Neural crest cell (in vitro differentiated cells): Measurements from ENCODE around the gene SLC9A8. TPM values are rescaled to one million over a fixed set of nuclear protein-coding genes. Genes with fewer than 3 reads are reported as not detected.
A peak's percentile ranks its signal among the peaks of the same experiment; 100 is the strongest.

ENCODE experiments used
- DNase-seq: peaks from one replicate; pipeline ENCODE4 v3.0.0; 2021; ENCODE audit warnings: low read depth, mixed read lengths, low spot score
- H3K27ac Mint-ChIP-seq: one replicate; pipeline ENCODE4 v1.8.0; 2021; ENCODE audit warnings: mild to moderate bottlenecking, mixed read lengths; ENCODE audit not compliant: unreplicated experiment
- H3K27me3 Mint-ChIP-seq: 2 replicates; pipeline ENCODE4 v1.8.0; 2021; ENCODE audit warnings: low read depth, mild to moderate bottlenecking, mixed read lengths
- H3K36me3 Mint-ChIP-seq: 2 replicates; pipeline ENCODE4 v1.8.0; 2021; ENCODE audit warnings: low read depth, mild to moderate bottlenecking, mixed read lengths
- H3K4me1 Mint-ChIP-seq: 2 replicates; pipeline ENCODE4 v1.8.0; 2021; ENCODE audit warnings: mixed read lengths
- H3K4me3 Mint-ChIP-seq: one replicate; pipeline ENCODE4 v1.8.0; 2021; ENCODE audit warnings: mild to moderate bottlenecking, mixed read lengths
- H3K9me3 Mint-ChIP-seq: 2 replicates; pipeline ENCODE4 v1.8.0; 2021; ENCODE audit warnings: mixed read lengths
- total RNA-seq: library from RNA; stranded (reverse); gene quantifications from 2 replicates; pipeline ENCODE4 v1.2.1, GENCODE V29; 2021
- TF ChIP-seq, protein P1 (sequence below): fragments of 200-600 bp; sonication (generic); conservative IDR thresholded peaks from 2 replicates; pipeline ENCODE4 v1.5.0; 2021; ENCODE audit warnings: antibody characterized with exemption, mild to moderate bottlenecking

SLC9A8 gene
- total RNA-seq, 1 donor from 2014 or later, result 9.7 TPM

DNA sequence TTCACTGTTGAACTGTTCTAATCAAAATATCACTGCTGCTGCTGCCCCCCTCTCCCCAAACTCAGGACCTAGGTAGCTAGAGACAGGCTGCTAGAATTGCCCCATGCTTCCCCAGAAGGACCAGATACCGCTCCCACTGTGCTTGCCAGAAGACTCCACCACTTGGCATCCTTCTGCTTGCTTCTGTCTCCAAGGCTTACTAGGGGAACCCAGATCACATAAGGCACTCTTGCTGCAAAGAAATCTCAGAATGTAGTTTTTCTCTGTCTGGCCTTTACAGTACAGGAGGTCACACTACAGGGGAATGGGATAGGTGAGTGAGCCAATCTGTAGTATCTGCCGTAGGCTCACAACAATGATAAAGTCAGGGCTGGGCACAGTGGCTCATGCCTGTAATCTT lies 21.5 kb upstream of the SLC9A8 start:
- DNase-seq, result no peak
- no peak overlapping the region for H3K27ac Mint-ChIP-seq
- no peaks in the 10 kb centered on the region for H3K36me3 Mint-ChIP-seq
- H3K9me3 Mint-ChIP-seq, result no peaks in the 10 kb centered on the region
- no peak overlapping the region for H3K4me3 Mint-ChIP-seq
- TF ChIP-seq, protein P1, sequence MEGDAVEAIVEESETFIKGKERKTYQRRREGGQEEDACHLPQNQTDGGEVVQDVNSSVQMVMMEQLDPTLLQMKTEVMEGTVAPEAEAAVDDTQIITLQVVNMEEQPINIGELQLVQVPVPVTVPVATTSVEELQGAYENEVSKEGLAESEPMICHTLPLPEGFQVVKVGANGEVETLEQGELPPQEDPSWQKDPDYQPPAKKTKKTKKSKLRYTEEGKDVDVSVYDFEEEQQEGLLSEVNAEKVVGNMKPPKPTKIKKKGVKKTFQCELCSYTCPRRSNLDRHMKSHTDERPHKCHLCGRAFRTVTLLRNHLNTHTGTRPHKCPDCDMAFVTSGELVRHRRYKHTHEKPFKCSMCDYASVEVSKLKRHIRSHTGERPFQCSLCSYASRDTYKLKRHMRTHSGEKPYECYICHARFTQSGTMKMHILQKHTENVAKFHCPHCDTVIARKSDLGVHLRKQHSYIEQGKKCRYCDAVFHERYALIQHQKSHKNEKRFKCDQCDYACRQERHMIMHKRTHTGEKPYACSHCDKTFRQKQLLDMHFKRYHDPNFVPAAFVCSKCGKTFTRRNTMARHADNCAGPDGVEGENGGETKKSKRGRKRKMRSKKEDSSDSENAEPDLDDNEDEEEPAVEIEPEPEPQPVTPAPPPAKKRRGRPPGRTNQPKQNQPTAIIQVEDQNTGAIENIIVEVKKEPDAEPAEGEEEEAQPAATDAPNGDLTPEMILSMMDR, result no peak
- no peaks in the 10 kb centered on the region for H3K27me3 Mint-ChIP-seq
- H3K4me1 Mint-ChIP-seq, result peaks cover 4% of the 10 kb centered on the region

DNA sequence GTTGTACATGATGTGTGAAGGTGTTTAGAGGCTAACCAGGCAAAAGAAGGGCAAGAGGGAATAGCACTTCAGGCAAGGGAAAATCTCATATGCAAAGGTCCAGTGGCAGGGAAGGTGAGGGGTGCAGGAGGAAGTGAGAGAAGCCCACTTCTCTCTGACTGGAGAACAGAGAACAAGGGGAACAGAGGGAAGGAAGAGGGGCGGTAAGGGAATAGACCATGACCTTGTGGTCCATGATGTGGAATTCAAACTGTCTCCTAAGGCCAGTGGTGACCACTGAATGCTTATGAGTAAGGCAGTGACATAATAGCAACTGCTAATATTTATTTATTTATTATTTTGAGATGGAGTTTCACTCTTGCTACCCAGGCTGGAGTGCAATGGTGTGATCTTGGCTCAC lies 20.6 kb upstream of the SLC9A8 start:
- no peaks in the 10 kb centered on the region for H3K36me3 Mint-ChIP-seq
- no peaks in the 10 kb centered on the region for H3K9me3 Mint-ChIP-seq
- no peak overlapping the region for H3K27ac Mint-ChIP-seq
- TF ChIP-seq, protein P1, result no peak
- no peak overlapping the region for H3K4me3 Mint-ChIP-seq
- DNase-seq, result no peak
- H3K27me3 Mint-ChIP-seq, result no peaks in the 10 kb centered on the region
- H3K4me1 Mint-ChIP-seq, result peaks cover 4% of the 10 kb centered on the region

DNA sequence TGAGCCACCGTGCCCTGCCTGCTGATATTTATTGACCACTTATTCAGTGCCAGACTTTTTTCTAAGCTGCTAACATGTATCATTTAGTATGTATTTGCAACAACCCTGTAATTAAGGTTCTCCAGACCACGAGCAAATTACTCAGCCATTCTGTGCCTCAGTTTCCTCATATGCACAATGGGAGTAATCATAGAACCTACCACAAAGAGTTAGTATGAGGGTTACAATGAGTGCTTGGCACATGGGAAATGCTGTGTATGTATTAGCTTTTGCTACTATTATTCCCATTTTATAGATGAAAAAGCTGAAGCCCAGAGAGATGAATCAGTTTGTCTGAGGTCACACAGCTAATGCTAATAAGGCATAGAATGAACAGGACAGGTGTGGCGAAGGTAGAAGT lies 20.0 kb upstream of the SLC9A8 start:
- no peaks in the 10 kb centered on the region for H3K9me3 Mint-ChIP-seq
- no peak for DNase-seq
- H3K4me3 Mint-ChIP-seq, result no peak overlapping the region
- H3K36me3 Mint-ChIP-seq, result no peaks in the 10 kb centered on the region
- peaks cover 4% of the 10 kb centered on the region for H3K4me1 Mint-ChIP-seq
- TF ChIP-seq, protein P1, result no peak
- no peak overlapping the region for H3K27ac Mint-ChIP-seq
- H3K27me3 Mint-ChIP-seq, result no peaks in the 10 kb centered on the region

DNA sequence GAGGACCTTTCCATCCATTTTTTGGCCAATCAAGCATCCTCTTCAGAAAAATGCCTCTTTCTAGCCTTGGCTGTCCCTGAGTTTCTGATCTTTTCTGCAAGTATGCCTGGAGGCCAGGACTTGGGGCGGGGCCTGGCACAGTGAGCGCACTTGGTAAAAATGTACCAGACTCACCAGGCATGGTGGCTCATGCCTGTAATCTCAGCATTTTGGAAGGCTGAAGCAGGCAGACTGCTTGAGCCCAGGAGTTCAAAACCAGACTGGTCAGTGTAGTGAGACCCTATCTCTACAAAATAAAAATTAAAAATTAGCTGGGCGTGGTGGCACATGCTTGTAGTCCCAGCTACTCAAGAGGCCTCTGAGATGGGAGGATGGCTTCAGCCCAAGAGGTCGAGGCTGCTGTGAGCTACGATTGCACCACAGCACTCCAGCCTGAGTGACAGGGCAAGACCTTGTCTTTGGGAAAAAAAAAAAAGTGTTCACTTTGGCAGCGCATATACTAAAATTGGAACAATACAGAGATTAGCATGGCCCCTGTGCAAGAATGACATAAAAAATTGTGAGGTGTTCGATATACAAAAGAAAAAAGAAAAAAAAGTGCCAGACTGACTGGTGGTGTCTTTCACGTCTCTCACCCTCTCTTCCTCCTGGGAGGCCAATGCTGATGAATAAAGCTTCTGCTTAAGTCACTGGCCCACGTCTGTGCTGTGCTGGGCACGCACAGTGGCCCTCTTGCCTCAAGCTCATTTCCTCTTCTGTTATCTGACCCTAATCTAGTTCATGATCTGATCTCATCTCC lies 18.1 kb upstream of the SLC9A8 start:
- H3K36me3 Mint-ChIP-seq, result no peaks in the 10 kb centered on the region
- no peak for DNase-seq
- no peaks in the 10 kb centered on the region for H3K9me3 Mint-ChIP-seq
- peaks cover 4% of the 10 kb centered on the region for H3K4me1 Mint-ChIP-seq
- TF ChIP-seq, protein P1, result no peak
- H3K27ac Mint-ChIP-seq, result peak overlapping the region; percentile 0
- H3K4me3 Mint-ChIP-seq, result no peak overlapping the region
- no peaks in the 10 kb centered on the region for H3K27me3 Mint-ChIP-seq

DNA sequence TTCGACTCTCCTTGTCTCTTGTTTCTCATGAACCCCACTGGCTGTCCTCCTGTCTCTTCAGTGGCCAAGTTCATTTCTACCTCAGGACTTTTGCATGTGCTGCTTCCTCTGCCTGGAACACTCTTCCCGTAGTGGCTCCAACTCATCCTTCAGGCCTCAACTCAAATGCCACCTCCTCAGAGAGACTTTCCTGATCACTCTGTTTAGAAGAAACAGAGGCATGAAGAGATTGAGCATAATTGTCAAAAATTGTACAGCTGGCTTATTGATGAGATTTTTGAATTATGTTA lies 17.5 kb upstream of the SLC9A8 start:
- peaks cover 4% of the 10 kb centered on the region for H3K4me1 Mint-ChIP-seq
- no peaks in the 10 kb centered on the region for H3K27me3 Mint-ChIP-seq
- H3K9me3 Mint-ChIP-seq, result no peaks in the 10 kb centered on the region
- TF ChIP-seq, protein P1, result no peak
- no peaks in the 10 kb centered on the region for H3K36me3 Mint-ChIP-seq
- no peak for DNase-seq
- peak overlapping the region; percentile 0 for H3K27ac Mint-ChIP-seq
- H3K4me3 Mint-ChIP-seq, result no peak overlapping the region
